Colonic mucosa (tissue), 4 donors: Measurements from ENCODE around the gene TJP2. TPM values are rescaled to one million over a fixed set of nuclear protein-coding genes. Genes with fewer than 3 reads are reported as not detected.
A peak's percentile ranks its signal among the peaks of the same experiment; 100 is the strongest.

Experiments used
- DNase-seq: peaks from one replicate; pipeline ENCODE4 v3.0.0-alpha.2; 2020
- H3K27ac ChIP-seq: fragments of 200-600 bp; one replicate; pipeline ENCODE4 v1.8.0; 2021
- H3K27me3 ChIP-seq: fragments of 200-600 bp; one replicate; pipeline ENCODE4 v1.8.0; 2021
- H3K36me3 ChIP-seq: fragments of 200-600 bp; one replicate; pipeline ENCODE4 v1.8.0; 2021
- H3K4me1 ChIP-seq: fragments of 200-600 bp; one replicate; pipeline ENCODE4 v1.8.0; 2021; ENCODE audit warnings: mild to moderate bottlenecking
- H3K4me3 ChIP-seq: fragments of 200-600 bp; one replicate; pipeline ENCODE4 v1.8.0; 2021
- H3K9ac ChIP-seq, 2 donors: one replicate each; pipeline ENCODE4 v1.7.0; 2013; ENCODE audit warnings: control low read depth in 2 of 2, low read depth in 2 of 2, low read length in 2 of 2
- H3K9me3 ChIP-seq: fragments of 200-600 bp; one replicate; pipeline ENCODE4 v1.8.0; 2021
- intact Hi-C: fragments of 100-400 bp; cut with DNase I; formaldehyde crosslinking; loops from one replicate; pipeline ENCODE4 v1.14.1; 2022
- total RNA-seq, 2 donors: library from RNA; stranded (reverse); fragmentation: NEBNext Ultra II Directional in 1 of 2; extraction: Animal tissue kit (Norgen Biotek cat#: 25700) in 1 of 2; gene quantifications; one replicate each; pipeline ENCODE4 v1.2.1, GENCODE V29; 2021
- TF ChIP-seq, protein P1 (sequence below): fragments of 200-600 bp; IDR thresholded peaks from one replicate; pipeline ENCODE4 v1.8.0; 2022; ENCODE audit warnings: antibody characterized with exemption, mild to moderate bottlenecking
- donor health status: healthy.
- donor health status: DM: no; HTN: no; CAD: no.
- donor health status: DM: no; HTN: no; CAD: no.

The TJP2 gene
- total RNA-seq, 2 donors from 2014 or later, result 133 to 174 TPM

DNA sequence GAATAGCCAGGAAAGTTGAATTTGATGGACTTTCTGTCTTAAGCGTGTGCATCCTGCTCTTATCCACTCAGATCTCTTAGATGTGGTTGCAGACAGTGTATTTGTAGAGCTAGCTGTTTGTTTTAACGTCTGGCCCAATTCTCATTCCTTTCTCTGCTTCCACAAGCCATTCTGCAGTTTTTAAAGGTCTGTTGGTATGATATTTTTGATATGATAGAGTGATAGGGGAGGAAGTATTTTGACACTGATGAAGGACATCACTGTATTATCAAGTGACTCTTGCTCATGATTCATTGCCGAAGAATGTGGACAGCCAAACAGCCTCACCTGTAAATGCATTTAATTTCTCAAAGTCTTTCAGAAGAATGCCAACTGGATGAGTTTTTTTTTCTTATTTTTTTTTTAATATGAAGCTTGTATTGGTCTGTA is 4.5 kb downstream of the TJP2 start:
- H3K9ac ChIP-seq, result no peak overlapping the region
- peaks cover 8% of the 10 kb centered on the region for H3K4me1 ChIP-seq
- intact Hi-C loops, result no loop called here

GRCh38 chr9:69179037-69179436 is 5.0 kb downstream of the TJP2 start:
- H3K27me3 ChIP-seq, result no peaks in the 10 kb centered on the region
- intact Hi-C loops, result no loop called here
- no peaks in the 10 kb centered on the region for H3K9me3 ChIP-seq
- TF ChIP-seq, protein P1, sequence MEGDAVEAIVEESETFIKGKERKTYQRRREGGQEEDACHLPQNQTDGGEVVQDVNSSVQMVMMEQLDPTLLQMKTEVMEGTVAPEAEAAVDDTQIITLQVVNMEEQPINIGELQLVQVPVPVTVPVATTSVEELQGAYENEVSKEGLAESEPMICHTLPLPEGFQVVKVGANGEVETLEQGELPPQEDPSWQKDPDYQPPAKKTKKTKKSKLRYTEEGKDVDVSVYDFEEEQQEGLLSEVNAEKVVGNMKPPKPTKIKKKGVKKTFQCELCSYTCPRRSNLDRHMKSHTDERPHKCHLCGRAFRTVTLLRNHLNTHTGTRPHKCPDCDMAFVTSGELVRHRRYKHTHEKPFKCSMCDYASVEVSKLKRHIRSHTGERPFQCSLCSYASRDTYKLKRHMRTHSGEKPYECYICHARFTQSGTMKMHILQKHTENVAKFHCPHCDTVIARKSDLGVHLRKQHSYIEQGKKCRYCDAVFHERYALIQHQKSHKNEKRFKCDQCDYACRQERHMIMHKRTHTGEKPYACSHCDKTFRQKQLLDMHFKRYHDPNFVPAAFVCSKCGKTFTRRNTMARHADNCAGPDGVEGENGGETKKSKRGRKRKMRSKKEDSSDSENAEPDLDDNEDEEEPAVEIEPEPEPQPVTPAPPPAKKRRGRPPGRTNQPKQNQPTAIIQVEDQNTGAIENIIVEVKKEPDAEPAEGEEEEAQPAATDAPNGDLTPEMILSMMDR, result no peak
- H3K9ac ChIP-seq, result no peak overlapping the region
- DNase-seq, result no peak
- peaks cover 8% of the 10 kb centered on the region for H3K4me1 ChIP-seq
- peak overlapping the region; percentile 17 for H3K27ac ChIP-seq
- H3K36me3 ChIP-seq, result no peaks in the 10 kb centered on the region
- no peak overlapping the region for H3K4me3 ChIP-seq

More for the DNA sequence above, 4.5 kb downstream of the TJP2 start:
- TF ChIP-seq, protein P1, result no peak
- Histone ChIP-seq H3K27me3 (no peaks in the 10 kb centered on the region), H3K36me3 (no peaks in the 10 kb centered on the region), H3K4me3 (no peak overlapping the region), H3K27ac (peak overlapping the region; percentile 17), H3K9me3 (no peaks in the 10 kb centered on the region)
- DNase-seq, result no peak

GRCh38 chr9:69180200-69180599 is 6.1 kb downstream of the TJP2 start:
- intact Hi-C loops, result no loop called here
- Histone ChIP-seq H3K27me3 (no peaks in the 10 kb centered on the region), H3K27ac (peak overlapping the region; percentile 40), H3K4me1 (peaks cover 8% of the 10 kb centered on the region), H3K36me3 (no peaks in the 10 kb centered on the region), H3K9me3 (no peaks in the 10 kb centered on the region), H3K4me3 (no peak overlapping the region), H3K9ac (no peak overlapping the region)
- TF ChIP-seq, protein P1, result no peak
- no peak for DNase-seq

GRCh38 chr9:69180670-69181069 is 6.6 kb downstream of the TJP2 start:
- intact Hi-C loops, result no loop called here
- TF ChIP-seq, protein P1, result no peak
- Histone ChIP-seq H3K36me3 (no peaks in the 10 kb centered on the region), H3K9ac (no peak overlapping the region), H3K9me3 (no peaks in the 10 kb centered on the region), H3K27ac (peak overlapping the region; percentile 40), H3K27me3 (no peaks in the 10 kb centered on the region), H3K4me1 (peaks cover 8% of the 10 kb centered on the region), H3K4me3 (no peak overlapping the region)
- peak; percentile 48 for DNase-seq

DNA sequence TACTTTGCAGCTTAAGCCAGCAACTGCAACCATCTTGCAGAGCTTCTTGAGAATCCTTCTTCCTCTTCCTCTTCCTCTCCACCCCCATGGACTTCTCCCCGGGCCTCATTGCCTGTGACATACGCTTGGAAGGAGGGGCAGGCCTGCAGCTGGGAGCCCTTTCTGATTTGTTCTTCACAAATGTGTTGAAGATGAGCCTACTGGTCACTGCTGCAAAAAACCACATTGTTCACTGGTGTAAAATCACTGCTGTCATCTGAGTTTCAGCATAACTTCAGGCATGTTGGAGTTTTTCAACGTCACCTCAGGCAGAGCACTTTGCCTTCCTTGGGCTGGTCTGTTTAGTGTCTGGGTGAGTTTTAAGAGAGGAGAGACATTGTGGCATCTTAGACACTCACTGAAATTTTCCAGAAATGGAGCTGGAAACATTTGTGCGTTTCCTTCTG is 7.9 kb downstream of the TJP2 start:
- Histone ChIP-seq H3K27ac (peak overlapping the region; percentile 17), H3K4me1 (peaks cover 8% of the 10 kb centered on the region), H3K9me3 (no peaks in the 10 kb centered on the region), H3K4me3 (no peak overlapping the region), H3K27me3 (no peaks in the 10 kb centered on the region), H3K9ac (no peak overlapping the region), H3K36me3 (no peaks in the 10 kb centered on the region)
- intact Hi-C loops, result no loop called here
- no peak for DNase-seq
- TF ChIP-seq, protein P1, result no peak
